Glomerular visceral epithelial cell (primary cell): ENCODE results near the gene HNRNPH1.

Source experiments
- DNase-seq: peaks from one replicate; pipeline ENCODE4 v3.0.0-alpha.2; 2016; ENCODE audit errors: extremely low spot score

HNRNPH1 gene

GRCh38 chr5:179603308-179603707 lies 20.2 kb downstream of the HNRNPH1 start:
- DNase-seq: no peak

- DNase-seq: no peak
Measured at GRCh38 chr5:179601871-179602625, 21.4 kb downstream of the HNRNPH1 start.

- no peak for DNase-seq
Measured at GRCh38 chr5:179599973-179600372, 23.5 kb downstream of the HNRNPH1 start.

GRCh38 chr5:179599566-179599965 lies 23.9 kb downstream of the HNRNPH1 start:
- DNase-seq: no peak

GRCh38 chr5:179599100-179599499 lies 24.4 kb downstream of the HNRNPH1 start:
- DNase-seq: no peak

GRCh38 chr5:179596421-179596820 lies 27.1 kb downstream of the HNRNPH1 start:
- no peak for DNase-seq

GRCh38 chr5:179595916-179596315 lies 27.6 kb downstream of the HNRNPH1 start:
- DNase-seq: no peak

GRCh38 chr5:179588166-179588565 lies 35.3 kb downstream of the HNRNPH1 start:
- DNase-seq: no peak

- DNase-seq: no peak
Measured at GRCh38 chr5:179585941-179586401, 37.5 kb downstream of the HNRNPH1 start.

GRCh38 chr5:179577286-179577960 lies 46.0 kb downstream of the HNRNPH1 start:
- no peak for DNase-seq

- DNase-seq: no peak
Measured at GRCh38 chr5:179572386-179572785, 51.1 kb downstream of the HNRNPH1 start.

- no peak for DNase-seq
Measured at GRCh38 chr5:179568721-179569120, 54.8 kb downstream of the HNRNPH1 start.

- DNase-seq: no peak
Measured at GRCh38 chr5:179564526-179564925, 58.9 kb downstream of the HNRNPH1 start.
